ENCODE results near the gene CISD3. TPM values are rescaled to one million over a fixed set of nuclear protein-coding genes. Genes with fewer than 3 reads are reported as not detected.

Gene CISD3
- total and polyA plus RNA-seq, 5 donors, result 43.7 to 78.1 (median 71.1) TPM

- H3K4me1 ChIP-seq (ENCODE audit: control insufficient read depth, insufficient read depth, low read length), result peaks cover 4% of the 10 kb centered on the region
- H3K4me3 ChIP-seq (ENCODE audit: low read length), result no peak overlapping the region
- H3K9me3 ChIP-seq (ENCODE audit: control insufficient read depth, low read length), result no peaks in the 10 kb centered on the region
- no peak for DNase-seq
- H3K27ac ChIP-seq (ENCODE audit: low read length), result no peak overlapping the region
- no peaks in the 10 kb centered on the region for H3K27me3 ChIP-seq (ENCODE audit: control insufficient read depth, insufficient read depth)
- WGBS, result 74% methylated on average over 21 of the region's 21 CpGs
- intact Hi-C loops (cut with DNase I), result no loop called here
- ATAC-seq, result no peak
These were observed 22.3 kb upstream of the CISD3 start for GRCh38 chr17:38707678-38708351.

- Histone ChIP-seq H3K9me3 (ENCODE audit: control insufficient read depth, low read length) (no peaks in the 10 kb centered on the region), H3K4me1 (ENCODE audit: control insufficient read depth, insufficient read depth, low read length) (peaks cover 4% of the 10 kb centered on the region), H3K27ac (ENCODE audit: low read length) (no peak overlapping the region), H3K27me3 (ENCODE audit: control insufficient read depth, insufficient read depth) (no peaks in the 10 kb centered on the region), H3K4me3 (ENCODE audit: low read length) (no peak overlapping the region)
- DNase-seq (peak in 1 of 3 donors; percentile 26), ATAC-seq (no peak)
- 85% methylated on average over 18 of the region's 18 CpGs for WGBS
- intact Hi-C loops (cut with DNase I), result no loop called here
These were observed 20.9 kb upstream of the CISD3 start for GRCh38 chr17:38709104-38709820.

GRCh38 chr17:38709864-38710603, 20.1 kb upstream of the CISD3 start:
- H3K9me3 ChIP-seq (ENCODE audit: control insufficient read depth, low read length), result no peaks in the 10 kb centered on the region
- WGBS, result 69% methylated on average over 13 of the region's 13 CpGs
- H3K27me3 ChIP-seq (ENCODE audit: control insufficient read depth, insufficient read depth), result no peaks in the 10 kb centered on the region
- no peak for DNase-seq
- intact Hi-C loops (cut with DNase I), result no loop called here
- H3K4me3 ChIP-seq (ENCODE audit: low read length), result no peak overlapping the region
- H3K4me1 ChIP-seq (ENCODE audit: control insufficient read depth, insufficient read depth, low read length), result peaks cover 4% of the 10 kb centered on the region
- no peak overlapping the region for H3K27ac ChIP-seq (ENCODE audit: low read length)
- ATAC-seq, result no peak

- Histone ChIP-seq H3K4me3 (ENCODE audit: low read length) (no peak overlapping the region), H3K9me3 (ENCODE audit: control insufficient read depth, low read length) (no peaks in the 10 kb centered on the region), H3K27me3 (ENCODE audit: control insufficient read depth, insufficient read depth) (no peaks in the 10 kb centered on the region), H3K27ac (ENCODE audit: low read length) (no peak overlapping the region), H3K4me1 (ENCODE audit: control insufficient read depth, insufficient read depth, low read length) (peaks cover 4% of the 10 kb centered on the region)
- DNase-seq (no peak), ATAC-seq (no peak)
- intact Hi-C loops (cut with DNase I), result no loop called here
- WGBS, result 91% methylated on average over 3 of the region's 3 CpGs
These were observed 19.6 kb upstream of the CISD3 start for GRCh38 chr17:38710604-38710962.

- H3K4me1 ChIP-seq (ENCODE audit: control insufficient read depth, insufficient read depth, low read length), result peaks cover 4% of the 10 kb centered on the region
- 74% methylated on average over 5 of the region's 5 CpGs for WGBS
- no peaks in the 10 kb centered on the region for H3K9me3 ChIP-seq (ENCODE audit: control insufficient read depth, low read length)
- H3K27me3 ChIP-seq (ENCODE audit: control insufficient read depth, insufficient read depth), result no peaks in the 10 kb centered on the region
- DNase-seq, result no peak
- H3K4me3 ChIP-seq (ENCODE audit: low read length), result no peak overlapping the region
- ATAC-seq, result no peak
- H3K27ac ChIP-seq (ENCODE audit: low read length), result no peak overlapping the region
- intact Hi-C loops (cut with DNase I), result no loop called here
These were observed 19.2 kb upstream of the CISD3 start for GRCh38 chr17:38710985-38711384.

GRCh38 chr17:38711792-38712571, 18.2 kb upstream of the CISD3 start:
- intact Hi-C loops (cut with DNase I), result no loop called here
- Histone ChIP-seq H3K9me3 (ENCODE audit: control insufficient read depth, low read length) (no peaks in the 10 kb centered on the region), H3K4me1 (ENCODE audit: control insufficient read depth, insufficient read depth, low read length) (peaks cover under 1% of the 10 kb centered on the region), H3K27ac (ENCODE audit: low read length) (peak overlapping the region; percentile 29), H3K27me3 (ENCODE audit: control insufficient read depth, insufficient read depth) (no peaks in the 10 kb centered on the region), H3K4me3 (ENCODE audit: low read length) (no peak overlapping the region)
- WGBS, result 54% methylated on average over 26 of the region's 26 CpGs
- peak; percentile 47 to 69 for ATAC-seq
- DNase-seq, result peak in 2 of 3 donors; percentile 80 to 85

GRCh38 chr17:38712593-38712992, 17.5 kb upstream of the CISD3 start:
- H3K9me3 ChIP-seq (ENCODE audit: control insufficient read depth, low read length), result no peaks in the 10 kb centered on the region
- no peak overlapping the region for H3K4me3 ChIP-seq (ENCODE audit: low read length)
- no peaks in the 10 kb centered on the region for H3K27me3 ChIP-seq (ENCODE audit: control insufficient read depth, insufficient read depth)
- no peak for ATAC-seq
- no peaks in the 10 kb centered on the region for H3K4me1 ChIP-seq (ENCODE audit: control insufficient read depth, insufficient read depth, low read length)
- DNase-seq, result no peak
- peak overlapping the region; percentile 21 for H3K27ac ChIP-seq (ENCODE audit: low read length)
- 93% methylated on average over 10 of the region's 10 CpGs for WGBS
- intact Hi-C loops (cut with DNase I), result no loop called here

- ATAC-seq, result no peak
- intact Hi-C loops (cut with DNase I), result no loop called here
- no peak overlapping the region for H3K4me3 ChIP-seq (ENCODE audit: low read length)
- 72% methylated on average over 11 of the region's 11 CpGs for WGBS
- H3K4me1 ChIP-seq (ENCODE audit: control insufficient read depth, insufficient read depth, low read length), result no peaks in the 10 kb centered on the region
- no peak overlapping the region for H3K27ac ChIP-seq (ENCODE audit: low read length)
- no peak for DNase-seq
- no peaks in the 10 kb centered on the region for H3K27me3 ChIP-seq (ENCODE audit: control insufficient read depth, insufficient read depth)
- no peaks in the 10 kb centered on the region for H3K9me3 ChIP-seq (ENCODE audit: control insufficient read depth, low read length)
These were observed 16.6 kb upstream of the CISD3 start for GRCh38 chr17:38713456-38714075.

GRCh38 chr17:38715216-38715943, 14.8 kb upstream of the CISD3 start:
- WGBS, result 82% methylated on average over 9 of the region's 9 CpGs
- Histone ChIP-seq H3K27ac (ENCODE audit: low read length) (no peak overlapping the region), H3K4me3 (ENCODE audit: low read length) (no peak overlapping the region), H3K4me1 (ENCODE audit: control insufficient read depth, insufficient read depth, low read length) (no peaks in the 10 kb centered on the region), H3K27me3 (ENCODE audit: control insufficient read depth, insufficient read depth) (no peaks in the 10 kb centered on the region), H3K9me3 (ENCODE audit: control insufficient read depth, low read length) (no peaks in the 10 kb centered on the region)
- intact Hi-C loops (cut with DNase I), result no loop called here
- DNase-seq, result no peak
- no peak for ATAC-seq

- ATAC-seq (no peak), DNase-seq (no peak)
- H3K4me3 ChIP-seq (ENCODE audit: low read length), result no peak overlapping the region
- no peaks in the 10 kb centered on the region for H3K4me1 ChIP-seq (ENCODE audit: control insufficient read depth, insufficient read depth, low read length)
- H3K9me3 ChIP-seq (ENCODE audit: control insufficient read depth, low read length), result no peaks in the 10 kb centered on the region
- WGBS, result 93% methylated on average over 18 of the region's 18 CpGs
- intact Hi-C loops (cut with DNase I), result no loop called here
- no peaks in the 10 kb centered on the region for H3K27me3 ChIP-seq (ENCODE audit: control insufficient read depth, insufficient read depth)
- H3K27ac ChIP-seq (ENCODE audit: low read length), result no peak overlapping the region
These were observed 13.7 kb upstream of the CISD3 start for GRCh38 chr17:38716368-38717005.

Data from right cardiac atrium (tissue), 5 donors.